ENCODE measurements around the gene SHMT1. TPM values are rescaled to one million over a fixed set of nuclear protein-coding genes. Genes with fewer than 3 reads are reported as not detected.
"Not testable (repeated sequence)": the region's sequence is repeated elsewhere in the genome, so short reads cannot be mapped to it uniquely, and the experiment has no call there.

The SHMT1 gene
- total RNA-seq, 1 donor from 2014 or later: 18.9 TPM

DNA sequence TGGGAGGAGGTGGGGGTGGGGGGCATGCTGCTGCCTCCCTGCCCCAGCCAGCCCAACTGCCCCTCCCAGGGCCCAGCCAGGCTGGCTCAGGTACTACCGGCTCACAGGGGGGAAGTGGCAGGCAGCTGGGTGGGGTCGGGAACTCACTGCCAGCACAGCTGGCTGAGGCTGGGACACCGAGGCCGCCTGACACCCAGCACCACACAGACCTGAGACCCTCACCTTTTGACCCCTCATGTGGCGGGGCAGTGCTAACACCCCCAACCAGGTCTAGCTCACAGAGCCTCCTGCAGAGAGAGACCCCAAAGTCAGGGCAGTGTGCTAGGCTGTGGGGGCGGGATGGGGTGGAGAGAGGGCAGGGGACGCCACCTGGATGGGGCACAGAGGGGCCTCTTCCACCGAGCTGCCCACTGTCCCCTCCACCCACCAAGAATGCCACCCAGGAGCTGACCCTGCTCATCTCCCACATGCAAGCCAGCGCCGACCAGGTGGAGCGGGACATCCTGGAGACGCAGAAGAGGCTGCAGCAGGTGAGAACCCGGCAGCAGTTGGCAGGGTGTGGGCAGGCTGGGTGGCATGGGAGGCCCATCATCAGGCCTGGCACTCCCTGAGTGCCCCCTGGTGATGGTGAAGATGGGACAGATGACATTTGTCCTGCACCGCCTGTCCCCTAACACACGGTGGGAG lies 17.3 kb upstream of the SHMT1 start:
- no peak for DNase-seq (ENCODE audit: low spot score)
- H3K36me3 Mint-ChIP-seq (ENCODE audit: low read depth, unreplicated experiment): no peaks in the 10 kb centered on the region
- no peaks in the 10 kb centered on the region for H3K4me1 Mint-ChIP-seq (ENCODE audit: unreplicated experiment)

DNA sequence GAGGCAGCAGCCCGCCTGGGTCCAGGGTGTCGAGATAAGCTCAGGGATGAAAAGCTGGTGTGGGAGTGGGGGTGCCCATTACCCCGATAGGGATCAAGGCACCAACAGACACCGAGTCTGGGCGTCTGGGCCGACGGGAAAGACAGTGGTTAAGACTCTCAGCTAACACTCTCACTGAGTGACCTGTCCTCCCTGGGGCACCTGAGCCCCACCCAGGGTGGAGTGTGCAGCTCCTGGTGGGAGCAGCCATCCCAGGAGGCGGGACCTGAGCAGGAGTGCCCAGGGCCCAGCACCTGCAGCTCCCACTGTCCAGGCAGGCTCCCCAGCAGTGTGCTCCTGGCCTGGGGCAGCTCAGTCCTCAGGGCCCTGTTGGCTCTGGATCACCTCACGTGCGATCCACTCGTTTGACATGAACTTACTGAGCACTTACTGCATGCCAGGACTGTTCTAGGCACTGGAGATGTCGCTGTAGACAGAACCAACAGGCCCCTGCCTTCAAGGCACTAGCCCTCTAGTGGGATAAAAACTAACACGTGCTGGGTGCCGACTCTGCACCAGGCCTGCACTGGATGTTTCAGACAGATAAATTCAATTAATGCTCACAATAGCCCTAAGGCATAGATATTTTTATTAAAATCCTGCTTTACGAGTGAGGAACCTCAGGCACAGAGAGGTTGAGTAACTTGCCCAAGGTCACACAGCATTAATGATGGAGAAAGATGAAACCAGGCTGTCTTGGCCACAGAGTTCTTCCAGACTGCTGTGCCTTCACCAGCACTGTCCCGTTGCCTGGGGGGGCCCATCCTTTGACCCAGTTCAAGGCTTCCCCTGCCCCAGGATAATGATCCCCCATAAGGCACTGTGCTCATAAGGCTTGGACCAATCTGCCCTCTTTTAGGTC lies 16.1 kb upstream of the SHMT1 start:
- Mint-ChIP-seq H3K4me3 (ENCODE audit: unreplicated experiment) (no peak overlapping the region), H3K4me1 (ENCODE audit: unreplicated experiment) (no peaks in the 10 kb centered on the region), H3K9me3 (ENCODE audit: unreplicated experiment) (no peaks in the 10 kb centered on the region), H3K27me3 (ENCODE audit: unreplicated experiment) (peaks cover 8% of the 10 kb centered on the region), H3K27ac (ENCODE audit: unreplicated experiment) (no peak overlapping the region), H3K36me3 (ENCODE audit: low read depth, unreplicated experiment) (peaks cover 3% of the 10 kb centered on the region)
- no peak for DNase-seq (ENCODE audit: low spot score)
- TF ChIP-seq, protein P1, sequence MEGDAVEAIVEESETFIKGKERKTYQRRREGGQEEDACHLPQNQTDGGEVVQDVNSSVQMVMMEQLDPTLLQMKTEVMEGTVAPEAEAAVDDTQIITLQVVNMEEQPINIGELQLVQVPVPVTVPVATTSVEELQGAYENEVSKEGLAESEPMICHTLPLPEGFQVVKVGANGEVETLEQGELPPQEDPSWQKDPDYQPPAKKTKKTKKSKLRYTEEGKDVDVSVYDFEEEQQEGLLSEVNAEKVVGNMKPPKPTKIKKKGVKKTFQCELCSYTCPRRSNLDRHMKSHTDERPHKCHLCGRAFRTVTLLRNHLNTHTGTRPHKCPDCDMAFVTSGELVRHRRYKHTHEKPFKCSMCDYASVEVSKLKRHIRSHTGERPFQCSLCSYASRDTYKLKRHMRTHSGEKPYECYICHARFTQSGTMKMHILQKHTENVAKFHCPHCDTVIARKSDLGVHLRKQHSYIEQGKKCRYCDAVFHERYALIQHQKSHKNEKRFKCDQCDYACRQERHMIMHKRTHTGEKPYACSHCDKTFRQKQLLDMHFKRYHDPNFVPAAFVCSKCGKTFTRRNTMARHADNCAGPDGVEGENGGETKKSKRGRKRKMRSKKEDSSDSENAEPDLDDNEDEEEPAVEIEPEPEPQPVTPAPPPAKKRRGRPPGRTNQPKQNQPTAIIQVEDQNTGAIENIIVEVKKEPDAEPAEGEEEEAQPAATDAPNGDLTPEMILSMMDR (IDR thresholded peaks at IDR 0.05; ENCODE audit: unreplicated experiment): no peak

More for the DNA sequence above, 17.3 kb upstream of the SHMT1 start:
- peaks cover 8% of the 10 kb centered on the region for H3K27me3 Mint-ChIP-seq (ENCODE audit: unreplicated experiment)
- H3K27ac Mint-ChIP-seq (ENCODE audit: unreplicated experiment): no peak overlapping the region
- H3K4me3 Mint-ChIP-seq (ENCODE audit: unreplicated experiment): no peak overlapping the region
- TF ChIP-seq, protein P1 (IDR thresholded peaks at IDR 0.05; ENCODE audit: unreplicated experiment): no peak
- no peaks in the 10 kb centered on the region for H3K9me3 Mint-ChIP-seq (ENCODE audit: unreplicated experiment)

DNA sequence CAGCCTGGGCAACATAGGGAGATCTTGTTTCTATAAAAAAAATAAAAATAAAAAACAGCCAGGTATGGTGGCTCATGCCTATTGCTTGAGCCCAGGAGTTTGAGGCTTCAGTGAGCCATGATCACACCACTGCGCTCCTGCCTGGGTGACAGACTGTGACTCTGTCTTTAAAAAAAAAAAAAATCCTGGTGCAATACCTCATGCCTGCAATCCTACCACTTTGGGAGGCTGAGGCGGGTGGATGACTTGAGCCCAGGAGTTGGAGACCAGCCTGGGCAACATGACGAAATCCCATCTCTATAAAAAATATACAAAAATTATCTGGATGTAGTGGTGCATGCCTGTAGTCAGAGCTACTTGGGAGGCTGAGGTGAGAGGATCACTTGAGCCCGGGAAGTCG lies 15.3 kb upstream of the SHMT1 start:
- not testable (repeated sequence) for H3K9me3 Mint-ChIP-seq (ENCODE audit: unreplicated experiment); H3K27ac Mint-ChIP-seq (ENCODE audit: unreplicated experiment); H3K36me3 Mint-ChIP-seq (ENCODE audit: low read depth, unreplicated experiment); H3K4me3 Mint-ChIP-seq (ENCODE audit: unreplicated experiment); H3K4me1 Mint-ChIP-seq (ENCODE audit: unreplicated experiment); DNase-seq (ENCODE audit: low spot score); H3K27me3 Mint-ChIP-seq (ENCODE audit: unreplicated experiment)

DNA sequence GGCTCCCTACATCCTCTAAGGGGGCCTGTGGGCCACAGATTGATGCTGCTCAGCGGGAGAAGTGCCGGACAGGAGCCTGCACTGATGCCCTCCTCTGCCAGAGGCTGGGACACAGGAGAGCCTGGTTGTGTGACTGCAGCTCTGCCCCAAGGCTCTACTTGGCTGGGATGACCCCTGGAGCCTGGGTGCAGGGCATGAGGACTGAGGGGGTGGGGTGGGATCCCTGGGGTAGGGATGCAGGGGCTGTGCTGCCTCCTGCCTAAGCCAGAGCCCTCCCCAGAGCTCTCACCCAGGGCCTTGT lies 14.8 kb upstream of the SHMT1 start:
- TF ChIP-seq, protein P1 (IDR thresholded peaks at IDR 0.05; ENCODE audit: unreplicated experiment): no peak
- H3K36me3 Mint-ChIP-seq (ENCODE audit: low read depth, unreplicated experiment): peaks cover 3% of the 10 kb centered on the region

DNA sequence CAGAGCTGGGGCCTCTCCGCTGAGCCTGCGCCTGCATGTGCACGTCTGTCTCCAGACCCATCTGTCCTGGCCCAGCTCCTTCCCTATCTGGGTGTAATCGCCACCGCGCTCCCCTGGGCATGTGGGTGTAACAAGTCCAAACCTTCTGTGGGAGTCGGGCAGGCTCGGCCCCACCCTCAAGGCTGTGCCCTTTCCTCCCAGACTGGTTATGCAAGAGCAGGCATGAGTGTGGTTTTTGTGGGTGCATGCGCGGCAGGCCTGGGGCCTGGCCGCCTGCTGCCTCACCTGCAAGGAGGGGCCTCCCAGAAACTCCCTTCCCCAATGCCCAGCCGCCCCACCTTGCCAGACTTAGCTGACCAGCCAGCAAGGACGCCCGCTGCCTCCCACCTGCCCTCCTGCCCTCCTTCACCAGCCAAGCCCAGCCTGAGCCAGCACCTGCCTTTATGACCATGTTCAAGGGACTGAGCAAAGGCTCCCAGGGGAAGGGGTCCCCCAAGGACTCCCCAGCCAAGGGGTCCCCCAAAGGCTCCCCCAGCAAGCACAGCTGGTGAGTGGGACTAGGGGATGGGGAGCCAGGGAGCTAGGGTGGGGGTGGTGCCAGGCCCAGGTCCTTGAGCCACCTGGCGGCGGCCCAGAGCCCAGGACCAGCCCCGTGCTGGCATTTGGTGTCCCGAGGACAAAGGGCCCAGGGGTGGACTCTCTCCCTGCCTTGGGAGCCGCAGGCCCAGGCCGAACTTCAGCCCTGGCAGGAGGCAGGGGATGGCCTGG lies 14.3 kb upstream of the SHMT1 start, which contains the start of gene EVPLL:
EVPLL (plus strand) TSS at position 342 of the 768 bp plus-strand sequence. CDS start 3,160 bp downstream, outside the sequence.
- Mint-ChIP-seq H3K36me3 (ENCODE audit: low read depth, unreplicated experiment) (peaks cover 3% of the 10 kb centered on the region), H3K27me3 (ENCODE audit: unreplicated experiment) (peaks cover 8% of the 10 kb centered on the region), H3K27ac (ENCODE audit: unreplicated experiment) (no peak within 1 kb of the TSS), H3K4me1 (ENCODE audit: unreplicated experiment) (no peaks in the 10 kb centered on the region), H3K4me3 (ENCODE audit: unreplicated experiment) (no peak within 1 kb of the TSS), H3K9me3 (ENCODE audit: unreplicated experiment) (no peaks in the 10 kb centered on the region)
- TF ChIP-seq, protein P1 (IDR thresholded peaks at IDR 0.05; ENCODE audit: unreplicated experiment): no peak
- no peak for DNase-seq (ENCODE audit: low spot score)

More for the DNA sequence above, 14.8 kb upstream of the SHMT1 start:
- Mint-ChIP-seq H3K4me3 (ENCODE audit: unreplicated experiment) (no peak overlapping the region), H3K4me1 (ENCODE audit: unreplicated experiment) (no peaks in the 10 kb centered on the region), H3K27me3 (ENCODE audit: unreplicated experiment) (peaks cover 8% of the 10 kb centered on the region), H3K9me3 (ENCODE audit: unreplicated experiment) (no peaks in the 10 kb centered on the region), H3K27ac (ENCODE audit: unreplicated experiment) (no peak overlapping the region)
- DNase-seq (ENCODE audit: low spot score): no peak

Data from endothelial cell (in vitro differentiated cells).